GM21381 (cell line): ENCODE results near the gene RASA3.
"Not testable (repeated sequence)": the region's sequence is repeated elsewhere in the genome, so short reads cannot be mapped to it uniquely, and the experiment has no call there.

Experiments used
- ATAC-seq: cut with Tn5 transposase; IDR thresholded peaks from one replicate; pipeline ENCODE4 v1.9.1; 2021; ENCODE audit warnings: mild to moderate bottlenecking, moderate library complexity; ENCODE audit not compliant: unreplicated experiment

Gene RASA3

GRCh38 chr13:113996912-113997745, 135.3 kb downstream of the RASA3 start:
- ATAC-seq = no peak

DNA sequence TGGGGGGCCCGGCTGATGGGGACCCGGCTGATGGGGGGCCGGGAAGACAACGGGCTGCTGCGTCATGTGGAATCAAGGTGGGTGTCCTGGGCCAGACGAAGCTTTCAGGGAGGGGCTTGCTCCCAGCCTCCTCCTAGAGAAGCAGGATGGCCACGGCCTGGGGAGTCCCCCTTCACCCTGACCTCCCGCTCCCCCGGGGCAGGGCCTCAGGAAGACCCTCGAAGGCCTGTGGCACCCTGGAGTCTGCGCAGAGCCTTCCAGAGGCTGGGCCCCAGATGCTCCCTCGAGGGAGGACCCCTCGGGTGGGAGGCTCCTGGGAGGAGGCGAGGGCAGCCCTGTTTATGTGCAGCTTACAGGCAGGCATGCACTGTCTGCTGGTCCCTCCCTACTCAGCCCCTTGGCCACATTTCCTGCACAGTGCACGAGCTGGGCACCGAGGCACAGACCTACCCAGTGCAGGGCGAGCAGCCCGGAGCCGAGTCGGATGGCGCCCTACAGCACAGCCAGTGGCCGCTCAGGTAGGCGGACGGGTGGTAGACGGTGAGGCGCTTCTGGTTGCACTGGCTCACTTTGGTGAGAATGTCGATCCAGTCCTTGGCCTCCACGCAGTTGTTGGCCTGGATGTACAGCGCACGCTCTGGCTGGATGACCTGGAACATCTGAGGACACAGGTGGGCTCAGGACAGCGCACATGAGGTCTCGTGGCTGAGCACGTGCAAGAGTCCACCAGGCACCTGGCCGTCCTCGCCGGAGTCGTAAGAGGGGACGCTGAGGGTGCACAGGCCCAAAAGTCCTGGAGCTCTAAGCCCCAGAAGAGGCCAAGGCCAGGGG, 136.1 kb downstream of the RASA3 start:
- no peak for ATAC-seq

DNA sequence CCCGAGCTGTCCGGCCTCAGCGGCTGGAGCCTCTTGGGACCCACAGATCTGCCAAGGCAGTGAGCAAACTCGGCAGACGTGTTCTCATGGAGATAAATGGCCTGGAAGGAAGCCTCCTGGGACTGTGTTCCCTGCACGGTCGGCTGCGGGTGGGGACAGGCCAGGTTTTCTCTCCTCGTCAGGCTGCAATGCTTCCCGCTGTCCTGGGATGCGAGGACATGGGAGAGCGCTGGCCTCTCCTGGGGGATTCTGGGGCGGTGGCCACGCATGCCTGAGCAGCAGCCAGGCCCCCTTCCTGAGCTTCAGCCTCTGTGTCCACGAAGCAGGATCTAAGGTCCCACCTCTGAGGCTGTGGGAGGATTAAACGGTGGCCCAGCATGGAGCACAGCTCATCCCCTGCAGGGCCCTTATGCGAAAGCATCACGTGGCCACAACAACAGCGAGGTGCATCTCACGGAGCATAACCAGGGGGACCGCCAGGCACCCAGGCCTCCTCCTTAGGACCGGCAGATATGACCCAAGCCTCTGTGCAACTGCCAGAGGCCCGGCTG, 137.3 kb downstream of the RASA3 start:
- no peak for ATAC-seq

GRCh38 chr13:113992276-113993005, 140.0 kb downstream of the RASA3 start:
- no peak for ATAC-seq

DNA sequence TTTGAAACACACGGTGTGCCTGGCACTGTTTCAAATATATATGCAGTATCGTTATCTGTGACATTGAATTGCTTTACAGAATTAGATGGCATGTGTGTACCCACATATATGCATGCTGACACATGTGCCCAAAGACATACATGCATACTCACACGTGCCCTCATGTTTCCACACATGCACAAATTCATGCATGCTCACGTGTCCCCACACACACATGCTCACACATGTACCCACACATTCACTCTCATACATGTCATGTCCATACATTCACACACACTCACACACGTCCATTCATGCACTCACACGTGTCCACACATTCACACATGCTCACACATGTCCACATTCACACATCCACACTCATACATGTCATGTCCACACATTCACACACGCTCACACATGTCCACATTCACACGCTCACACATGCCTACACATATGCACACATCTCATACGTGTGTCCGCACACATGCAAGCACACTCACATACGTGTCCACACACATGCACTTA, 140.7 kb downstream of the RASA3 start:
- ATAC-seq = no peak

GRCh38 chr13:113991191-113991669, 141.2 kb downstream of the RASA3 start:
- no peak for ATAC-seq

- no peak for ATAC-seq
Observed at GRCh38 chr13:113990321-113990837, 142.0 kb downstream of the RASA3 start.

DNA sequence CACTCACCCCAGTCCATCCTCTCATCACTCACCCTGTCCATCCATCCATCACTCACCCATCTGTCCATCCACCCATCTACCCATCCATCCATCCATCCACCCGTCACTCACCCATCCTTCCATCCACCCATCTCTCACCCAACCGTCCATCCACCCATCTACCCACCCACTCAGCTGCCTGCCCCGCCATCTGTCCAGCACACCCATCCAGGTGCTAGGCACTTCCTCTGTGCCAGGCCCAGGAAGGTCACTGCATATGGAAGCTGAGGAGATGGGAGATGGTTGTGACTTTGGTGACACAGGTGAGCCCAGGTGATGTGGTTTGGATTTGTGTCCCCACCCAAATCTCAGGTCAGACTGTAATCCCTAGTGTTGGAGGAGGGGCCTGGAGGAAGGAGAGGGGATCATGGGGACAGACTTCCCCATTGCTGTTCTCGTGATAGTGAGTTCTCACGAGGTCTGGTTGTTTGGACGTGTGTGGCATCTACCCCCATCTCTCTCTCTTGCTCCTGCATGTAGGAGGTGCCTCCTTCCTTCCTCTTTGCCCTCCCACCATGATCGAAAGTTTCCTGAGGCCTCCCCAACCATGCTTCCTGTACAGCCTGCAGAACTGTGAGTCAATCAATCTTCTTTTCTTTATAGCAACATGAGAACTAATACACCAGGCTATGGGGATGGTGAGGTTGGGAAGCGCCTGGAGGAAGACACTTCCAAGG, 142.7 kb downstream of the RASA3 start:
- ATAC-seq = no peak

DNA sequence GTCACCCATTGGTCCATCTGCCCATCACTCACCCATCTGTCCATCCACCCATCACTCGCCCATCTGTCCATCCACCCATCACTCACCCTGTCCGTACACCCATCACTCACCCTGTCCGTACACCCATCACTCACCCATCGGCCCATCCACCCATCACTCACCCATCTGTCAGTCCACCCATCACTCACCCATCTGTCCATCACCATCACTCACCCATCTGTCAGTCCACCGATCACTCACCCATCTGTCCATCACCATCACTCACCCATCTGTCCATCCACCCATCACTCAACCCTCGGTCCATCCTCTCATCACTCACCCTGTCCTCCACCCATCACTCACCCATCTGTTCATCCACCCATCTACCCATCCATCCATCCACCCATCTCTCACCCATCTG, 143.6 kb downstream of the RASA3 start:
- not testable (repeated sequence) for ATAC-seq

DNA sequence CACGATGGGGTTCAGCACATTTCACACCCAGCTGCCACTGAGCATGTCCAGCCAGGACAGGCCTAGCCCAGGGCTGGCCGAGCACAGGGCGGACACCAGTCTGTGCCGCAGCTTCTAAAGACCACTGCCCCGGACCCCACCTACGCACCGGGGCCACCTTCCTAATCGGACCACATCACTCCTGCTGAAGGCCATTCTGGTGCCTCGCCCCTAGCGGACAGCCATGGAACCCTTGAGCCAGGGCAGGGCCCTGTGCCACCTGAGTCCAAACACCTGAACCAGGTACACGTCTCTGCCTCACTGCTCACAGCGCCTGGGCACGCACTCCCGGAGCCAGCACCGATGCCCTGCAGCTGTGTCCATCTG, 150.1 kb downstream of the RASA3 start:
- ATAC-seq = no peak

GRCh38 chr13:113981611-113982295, 150.7 kb downstream of the RASA3 start:
- no peak for ATAC-seq

GRCh38 chr13:113981194-113981605, 151.2 kb downstream of the RASA3 start:
- ATAC-seq = no peak

- ATAC-seq = no peak
Observed at GRCh38 chr13:113980489-113981064, 151.8 kb downstream of the RASA3 start.

DNA sequence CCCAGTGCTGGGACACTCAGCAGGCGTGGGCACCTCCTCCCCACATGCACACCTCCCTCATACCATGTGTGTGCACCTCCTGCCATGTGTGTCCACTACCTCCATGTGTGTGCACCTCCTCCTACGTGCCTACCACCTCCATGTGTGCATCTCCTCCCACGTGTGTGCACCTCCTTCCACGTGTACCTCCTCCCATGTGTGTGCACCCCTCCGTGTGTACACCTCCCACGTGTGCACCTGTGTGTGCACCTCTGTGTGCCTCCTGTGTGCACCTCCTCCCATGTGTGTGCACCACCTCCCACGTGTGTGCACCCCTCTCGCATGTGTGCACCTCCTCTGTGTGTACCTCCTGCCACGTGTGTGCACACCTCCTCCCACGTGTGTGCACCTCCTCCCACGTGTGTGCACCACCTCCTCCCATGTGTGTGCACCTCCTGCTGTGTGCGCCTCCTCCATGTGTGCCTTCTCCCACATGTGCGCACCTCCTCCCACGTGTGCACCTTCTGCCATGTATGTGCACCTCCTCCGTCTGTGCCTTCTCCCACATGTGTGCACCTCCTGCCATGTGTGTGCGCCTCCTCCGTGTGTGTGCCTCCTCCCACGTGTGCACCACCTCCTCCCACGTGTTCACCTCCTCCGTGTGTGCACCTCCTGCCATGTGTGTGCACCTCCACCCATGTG, 152.5 kb downstream of the RASA3 start:
- ATAC-seq = no peak

GRCh38 chr13:113978741-113979481, 153.5 kb downstream of the RASA3 start:
- no peak for ATAC-seq

GRCh38 chr13:113977976-113978375, 154.4 kb downstream of the RASA3 start:
- ATAC-seq = no peak
